Chondrocyte (in vitro differentiated cells): ENCODE measurements around the gene PLPPR1. TPM values are rescaled to one million over a fixed set of nuclear protein-coding genes. Genes with fewer than 3 reads are reported as not detected.

Experiments
- DNase-seq: peaks from one replicate; pipeline ENCODE4 v3.0.0; 2021; ENCODE audit warnings: mixed read lengths, low spot score
- H3K27ac Mint-ChIP-seq: one replicate; pipeline ENCODE4 v1.8.0; 2021; ENCODE audit warnings: mild to moderate bottlenecking, moderate library complexity, mixed read lengths; ENCODE audit not compliant: unreplicated experiment
- H3K27me3 Mint-ChIP-seq: 2 replicates; pipeline ENCODE4 v1.8.0; 2021; ENCODE audit warnings: low read depth, mixed read lengths
- H3K36me3 Mint-ChIP-seq: 2 replicates; pipeline ENCODE4 v1.8.0; 2021; ENCODE audit warnings: low read depth, mixed read lengths
- H3K4me1 Mint-ChIP-seq: 2 replicates; pipeline ENCODE4 v1.8.0; 2021; ENCODE audit warnings: low read depth, mild to moderate bottlenecking, mixed read lengths
- H3K4me3 Mint-ChIP-seq: one replicate; pipeline ENCODE4 v1.8.0; 2021; ENCODE audit warnings: mild to moderate bottlenecking, moderate library complexity, mixed read lengths; ENCODE audit not compliant: unreplicated experiment
- H3K9me3 Mint-ChIP-seq: 2 replicates; pipeline ENCODE4 v1.8.0; 2021; ENCODE audit warnings: low read depth, mixed read lengths
- CTCF ChIP-seq: fragments of 200-600 bp; sonication (generic); IDR thresholded peaks from 2 replicates; pipeline ENCODE4 v1.5.0; 2021; ENCODE audit warnings: antibody characterized with exemption, mild to moderate bottlenecking, moderate library complexity
- total RNA-seq: library from RNA; stranded (reverse); gene quantifications from 3 replicates; pipeline ENCODE4 v1.2.1, GENCODE V29; 2021

The PLPPR1 gene
- total RNA-seq, 1 donor from 2014 or later, result not detected

GRCh38 chr9:101365181-101365580 is 336.7 kb downstream of the PLPPR1 start:
- H3K4me3 Mint-ChIP-seq, result no peak overlapping the region
- no peak for DNase-seq
- no peaks in the 10 kb centered on the region for H3K36me3 Mint-ChIP-seq

GRCh38 chr9:101366038-101366756 is 337.7 kb downstream of the PLPPR1 start:
- H3K4me1 Mint-ChIP-seq, result peaks cover 25% of the 10 kb centered on the region
- H3K27ac Mint-ChIP-seq, result peak overlapping the region; percentile 81
- no peak overlapping the region for H3K4me3 Mint-ChIP-seq
- no peaks in the 10 kb centered on the region for H3K36me3 Mint-ChIP-seq
- no peaks in the 10 kb centered on the region for H3K9me3 Mint-ChIP-seq
- no peak for DNase-seq
- no peak for TF ChIP-seq CTCF
- H3K27me3 Mint-ChIP-seq, result no peaks in the 10 kb centered on the region

More at GRCh38 chr9:101365181-101365580, 336.7 kb downstream of the PLPPR1 start:
- peak overlapping the region; percentile 90 for H3K27ac Mint-ChIP-seq
- H3K27me3 Mint-ChIP-seq, result no peaks in the 10 kb centered on the region
- no peak for TF ChIP-seq CTCF
- no peaks in the 10 kb centered on the region for H3K9me3 Mint-ChIP-seq
- peaks cover 25% of the 10 kb centered on the region for H3K4me1 Mint-ChIP-seq

- no peak for TF ChIP-seq CTCF
- Mint-ChIP-seq H3K4me3 (no peak overlapping the region), H3K36me3 (no peaks in the 10 kb centered on the region), H3K9me3 (no peaks in the 10 kb centered on the region), H3K4me1 (peaks cover 25% of the 10 kb centered on the region), H3K27me3 (no peaks in the 10 kb centered on the region), H3K27ac (peak overlapping the region; percentile 22)
- no peak for DNase-seq
Observed at GRCh38 chr9:101367323-101367722, 338.8 kb downstream of the PLPPR1 start.

- no peaks in the 10 kb centered on the region for H3K36me3 Mint-ChIP-seq
- no peaks in the 10 kb centered on the region for H3K27me3 Mint-ChIP-seq
- H3K4me3 Mint-ChIP-seq, result no peak overlapping the region
- DNase-seq, result no peak
- H3K9me3 Mint-ChIP-seq, result no peaks in the 10 kb centered on the region
- no peak for TF ChIP-seq CTCF
- H3K4me1 Mint-ChIP-seq, result peaks cover 27% of the 10 kb centered on the region
- H3K27ac Mint-ChIP-seq, result no peak overlapping the region
Observed at GRCh38 chr9:101369286-101369685, 340.8 kb downstream of the PLPPR1 start.

- Mint-ChIP-seq H3K4me1 (peaks cover 20% of the 10 kb centered on the region), H3K27ac (no peak overlapping the region), H3K27me3 (no peaks in the 10 kb centered on the region), H3K36me3 (no peaks in the 10 kb centered on the region), H3K9me3 (no peaks in the 10 kb centered on the region), H3K4me3 (no peak overlapping the region)
- DNase-seq, result no peak
- no peak for TF ChIP-seq CTCF
Observed at GRCh38 chr9:101369884-101370531, 341.5 kb downstream of the PLPPR1 start.
